Suprapubic skin (tissue), 4 donors: ENCODE results near the gene CREB3L1. TPM values are rescaled to one million over a fixed set of nuclear protein-coding genes. Genes with fewer than 3 reads are reported as not detected.
A peak's percentile ranks its signal among the peaks of the same experiment; 100 is the strongest.

Source experiments
- DNase-seq, 2 donors: peaks; one replicate each; pipeline ENCODE4 v3.0.0-alpha.2; 2019; ENCODE audit warnings: low spot score in 2 of 2
- H3K27ac ChIP-seq: fragments of 200-600 bp; sonication (generic); one replicate; pipeline ENCODE4 v1.5.1; 2019
- H3K27me3 ChIP-seq: fragments of 200-600 bp; sonication (generic); one replicate; pipeline ENCODE4 v1.5.1; 2019
- H3K36me3 ChIP-seq: fragments of 200-600 bp; sonication (generic); one replicate; pipeline ENCODE4 v1.5.1; 2019
- H3K4me1 ChIP-seq: fragments of 200-600 bp; sonication (generic); one replicate; pipeline ENCODE4 v1.5.1; 2019
- H3K4me3 ChIP-seq: fragments of 200-600 bp; sonication (generic); one replicate; pipeline ENCODE4 v1.5.1; 2019; ENCODE audit warnings: mild to moderate bottlenecking
- H3K9me3 ChIP-seq: fragments of 200-600 bp; sonication (generic); one replicate; pipeline ENCODE4 v1.5.1; 2019
- CTCF ChIP-seq, 2 donors: fragments of 200-600 bp in 1 of 2; fragments of 450-650 bp in 1 of 2; sonication (generic) in 1 of 2; IDR thresholded peaks; one replicate each; pipeline ENCODE4 v1.5.1; 2016 to 2019; ENCODE audit warnings: antibody characterized with exemption in 2 of 2, mild to moderate bottlenecking in 1 of 2, moderate library complexity in 1 of 2
- EP300 ChIP-seq: sonication (generic); formaldehyde crosslinking; IDR thresholded peaks from one replicate; pipeline ENCODE4 v1.6.1; 2017; ENCODE audit warnings: antibody characterized with exemption
- POLR2A ChIP-seq, 2 donors: fragments of 450-650 bp; IDR thresholded peaks; one replicate each; pipeline ENCODE4 v1.6.1; 2017; ENCODE audit warnings: antibody characterized with exemption in 2 of 2, mild to moderate bottlenecking in 2 of 2, moderate library complexity in 2 of 2
- POLR2AphosphoS5 ChIP-seq, 3 donors: sonication (generic); formaldehyde crosslinking; IDR thresholded peaks; one replicate each; pipeline ENCODE4 v1.6.1; 2017; ENCODE audit warnings: antibody characterized with exemption in 3 of 3
- WGBS: methylation state at CpG from one replicate; pipeline ENCODE4 v1.1.5; 2018; 5-methylcytosine and 5-hydroxymethylcytosine counted together
- total RNA-seq, 4 donors: library from RNA; depleted of rRNA; stranded (reverse); fragments of >200 nt; gene quantifications; one replicate each; pipeline ENCODE4 v1.1.0, GENCODE V29; 2016

CREB3L1 gene
- total RNA-seq, 4 donors from 2014 or later: 0.79 to 2.3 (median 1.5) TPM

GRCh38 chr11:46336563-46337180 lies 59.2 kb downstream of the CREB3L1 start:
- TF ChIP-seq CTCF (IDR thresholded peaks at IDR 0.05): no peak
- no peak for TF ChIP-seq POLR2AphosphoS5 (IDR thresholded peaks at IDR 0.05)
- Histone ChIP-seq H3K27me3 (peaks cover 25% of the 10 kb centered on the region), H3K36me3 (no peaks in the 10 kb centered on the region), H3K4me1 (peaks cover 41% of the 10 kb centered on the region), H3K4me3 (no peak overlapping the region), H3K27ac (no peak overlapping the region), H3K9me3 (no peaks in the 10 kb centered on the region)
- WGBS: 91% methylated on average over 12 of the region's 12 CpGs
- no peak for DNase-seq

- H3K27ac ChIP-seq: no peak overlapping the region
- 90% methylated on average over 13 of the region's 13 CpGs for WGBS
- peaks cover 15% of the 10 kb centered on the region for H3K27me3 ChIP-seq
- H3K4me1 ChIP-seq: peaks cover 32% of the 10 kb centered on the region
- no peaks in the 10 kb centered on the region for H3K9me3 ChIP-seq
- no peak for DNase-seq
- no peak overlapping the region for H3K4me3 ChIP-seq
- no peak for TF ChIP-seq CTCF (IDR thresholded peaks at IDR 0.05)
- TF ChIP-seq POLR2A (IDR thresholded peaks at IDR 0.05): no peak
- TF ChIP-seq POLR2AphosphoS5 (IDR thresholded peaks at IDR 0.05): no peak
- no peak for TF ChIP-seq EP300
- H3K36me3 ChIP-seq: no peaks in the 10 kb centered on the region
Measured at GRCh38 chr11:46337626-46338345, 60.3 kb downstream of the CREB3L1 start.

- DNase-seq: no peak
- Histone ChIP-seq H3K4me1 (peaks cover 24% of the 10 kb centered on the region), H3K27me3 (peaks cover 6% of the 10 kb centered on the region), H3K27ac (peak overlapping the region; percentile 26), H3K4me3 (peak overlapping the region; percentile 38), H3K36me3 (no peaks in the 10 kb centered on the region), H3K9me3 (no peaks in the 10 kb centered on the region)
- 29% methylated on average over 9 of the region's 9 CpGs for WGBS
- TF ChIP-seq POLR2AphosphoS5 (IDR thresholded peaks at IDR 0.05) (no peak), CTCF (IDR thresholded peaks at IDR 0.05) (no peak), POLR2A (IDR thresholded peaks at IDR 0.05) (no peak), EP300 (no peak)
Measured at GRCh38 chr11:46338636-46338987, 61.1 kb downstream of the CREB3L1 start.

- Histone ChIP-seq H3K36me3 (no peaks in the 10 kb centered on the region), H3K27ac (peak overlapping the region; percentile 40), H3K27me3 (peaks cover 3% of the 10 kb centered on the region), H3K9me3 (no peaks in the 10 kb centered on the region), H3K4me1 (peaks cover 22% of the 10 kb centered on the region), H3K4me3 (peak overlapping the region; percentile 38)
- DNase-seq: no peak
- WGBS: 27% methylated on average over 15 of the region's 16 CpGs
- no peak for TF ChIP-seq POLR2A (IDR thresholded peaks at IDR 0.05)
Measured at GRCh38 chr11:46338988-46339666, 61.7 kb downstream of the CREB3L1 start.

- Histone ChIP-seq H3K36me3 (no peaks in the 10 kb centered on the region), H3K27ac (peak overlapping the region; percentile 40), H3K9me3 (no peaks in the 10 kb centered on the region), H3K4me3 (no peak overlapping the region), H3K27me3 (no peaks in the 10 kb centered on the region), H3K4me1 (peaks cover 26% of the 10 kb centered on the region)
- DNase-seq: no peak
- WGBS: 83% methylated on average over 2 of the region's 2 CpGs
- TF ChIP-seq POLR2A (IDR thresholded peaks at IDR 0.05): no peak
- no peak for TF ChIP-seq CTCF (IDR thresholded peaks at IDR 0.05)
Measured at GRCh38 chr11:46339816-46340215, 62.4 kb downstream of the CREB3L1 start.
